Fibroblast of the aortic adventitia (primary cell): ENCODE data around the gene OGFOD3. TPM values are rescaled to one million over a fixed set of nuclear protein-coding genes. Genes with fewer than 3 reads are reported as not detected.

Source experiments
- DNase-seq: peaks from one replicate; pipeline ENCODE4 v3.0.0-alpha.2; 2010; ENCODE audit warnings: low read depth
- H3K4me3 ChIP-seq: 2 replicates; pipeline ENCODE4 v1.5.1; 2011; ENCODE audit warnings: low read depth, mild to moderate bottlenecking, control low read depth, low read length, moderate library complexity
- total RNA-seq: library from RNA; depleted of rRNA; stranded (reverse); fragments of >200 nt; gene quantifications from 2 replicates; pipeline ENCODE4 v1.2.3, GENCODE V29; 2012; ENCODE audit warnings: low replicate concordance
- TF ChIP-seq, protein P1 (sequence below): IDR thresholded peaks from 2 replicates; pipeline ENCODE4 v1.5.1; 2011; ENCODE audit warnings: mild to moderate bottlenecking, low read length, control low read depth, inconsistent platforms; ENCODE audit not compliant: insufficient read depth

Gene OGFOD3
- total RNA-seq, 1 donor, result 18.7 TPM

DNA sequence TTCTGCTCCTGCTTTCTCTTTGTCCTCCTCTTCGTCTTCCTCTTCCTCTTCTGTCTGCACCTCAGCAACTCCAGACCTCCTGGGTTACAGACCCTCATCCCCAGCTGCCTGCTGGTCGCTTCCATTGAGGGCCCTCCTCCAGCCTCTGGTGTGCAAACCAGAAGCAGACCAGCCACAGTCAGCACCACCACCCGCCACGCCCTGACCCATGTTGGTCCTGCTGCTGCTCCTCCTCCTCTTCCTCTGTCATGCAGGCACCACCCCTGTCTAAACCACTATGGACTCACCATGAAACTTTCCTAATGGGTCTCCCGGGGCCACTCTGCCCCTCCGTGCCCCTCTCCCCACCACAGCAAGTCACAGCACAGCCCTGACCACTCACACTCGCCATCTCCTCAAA is 11.4 kb upstream of the OGFOD3 start:
- no peak for DNase-seq
- TF ChIP-seq, protein P1, sequence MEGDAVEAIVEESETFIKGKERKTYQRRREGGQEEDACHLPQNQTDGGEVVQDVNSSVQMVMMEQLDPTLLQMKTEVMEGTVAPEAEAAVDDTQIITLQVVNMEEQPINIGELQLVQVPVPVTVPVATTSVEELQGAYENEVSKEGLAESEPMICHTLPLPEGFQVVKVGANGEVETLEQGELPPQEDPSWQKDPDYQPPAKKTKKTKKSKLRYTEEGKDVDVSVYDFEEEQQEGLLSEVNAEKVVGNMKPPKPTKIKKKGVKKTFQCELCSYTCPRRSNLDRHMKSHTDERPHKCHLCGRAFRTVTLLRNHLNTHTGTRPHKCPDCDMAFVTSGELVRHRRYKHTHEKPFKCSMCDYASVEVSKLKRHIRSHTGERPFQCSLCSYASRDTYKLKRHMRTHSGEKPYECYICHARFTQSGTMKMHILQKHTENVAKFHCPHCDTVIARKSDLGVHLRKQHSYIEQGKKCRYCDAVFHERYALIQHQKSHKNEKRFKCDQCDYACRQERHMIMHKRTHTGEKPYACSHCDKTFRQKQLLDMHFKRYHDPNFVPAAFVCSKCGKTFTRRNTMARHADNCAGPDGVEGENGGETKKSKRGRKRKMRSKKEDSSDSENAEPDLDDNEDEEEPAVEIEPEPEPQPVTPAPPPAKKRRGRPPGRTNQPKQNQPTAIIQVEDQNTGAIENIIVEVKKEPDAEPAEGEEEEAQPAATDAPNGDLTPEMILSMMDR, result no peak
- no peak overlapping the region for H3K4me3 ChIP-seq

GRCh38 chr17:82428546-82428945 is 10.2 kb upstream of the OGFOD3 start:
- no peak for DNase-seq
- TF ChIP-seq, protein P1, result no peak

DNA sequence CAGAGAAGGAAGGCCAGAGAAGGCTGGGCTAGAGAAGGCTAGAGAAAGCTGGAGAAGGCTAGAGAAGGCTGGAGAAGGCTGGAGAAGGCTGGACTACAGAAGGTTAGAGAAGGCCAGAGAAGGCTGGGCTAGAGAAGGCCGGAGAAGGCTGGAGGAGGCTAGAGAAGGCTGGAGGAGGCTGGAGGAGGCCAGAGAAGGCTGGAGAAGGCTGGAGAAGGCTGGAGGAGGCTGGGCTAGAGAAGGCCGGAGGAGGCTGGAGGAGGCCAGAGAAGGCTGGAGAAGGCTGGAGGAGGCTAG is 6.4 kb upstream of the OGFOD3 start:
- H3K4me3 ChIP-seq, result no peak overlapping the region
- TF ChIP-seq, protein P1, result no peak
- no peak for DNase-seq

More at GRCh38 chr17:82428546-82428945, 10.2 kb upstream of the OGFOD3 start:
- H3K4me3 ChIP-seq, result no peak overlapping the region

DNA sequence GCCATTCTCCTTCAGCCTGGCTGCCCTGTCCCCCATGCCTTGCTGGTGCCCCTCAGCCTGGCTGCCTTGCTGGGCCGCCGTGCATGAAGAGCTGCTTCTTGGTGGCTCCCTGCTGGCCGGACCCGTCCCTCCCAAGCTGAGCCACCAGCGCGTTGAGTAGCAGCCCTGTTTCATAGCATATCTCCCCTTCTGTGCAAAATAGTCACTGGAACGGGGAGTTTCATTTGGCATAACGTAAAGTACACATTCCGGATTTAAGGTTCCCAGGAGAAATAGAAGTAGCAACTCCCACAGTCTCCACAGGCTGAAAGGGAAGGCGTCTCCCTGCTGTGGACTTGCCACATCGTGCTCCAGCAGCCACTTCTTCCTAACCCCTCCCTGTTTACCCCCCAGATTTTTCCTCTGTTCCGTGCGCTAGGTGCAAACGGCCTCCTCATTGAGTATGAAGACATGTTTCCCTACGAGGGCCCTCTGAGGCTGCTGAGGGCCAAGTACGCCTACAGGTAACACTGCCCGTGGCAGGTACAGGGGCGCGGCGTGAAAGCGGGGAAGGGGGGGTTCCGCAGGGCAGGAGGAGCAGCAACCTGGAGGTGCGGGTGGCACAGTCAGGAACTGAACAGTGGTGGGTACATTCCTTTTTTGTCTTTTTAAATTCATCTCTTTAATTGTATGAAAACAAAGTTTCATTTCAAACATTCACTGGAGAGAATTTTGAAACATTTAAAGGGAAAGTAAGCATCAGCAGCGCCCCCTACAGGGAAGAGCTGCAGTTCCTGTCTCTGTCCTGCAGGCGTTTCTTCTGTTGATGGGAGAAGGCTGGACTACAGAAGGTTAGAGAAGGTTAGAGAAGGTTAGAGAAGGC is 5.8 kb upstream of the OGFOD3 start:
- no peak overlapping the region for H3K4me3 ChIP-seq
- peak; percentile 64 for DNase-seq

GRCh38 chr17:82419540-82419939 is 1.2 kb upstream of the OGFOD3 start:
- TF ChIP-seq, protein P1, result no peak
- peak; percentile 17 for DNase-seq
- H3K4me3 ChIP-seq, result peak overlapping the region; percentile 19

More for the DNA sequence above, 5.8 kb upstream of the OGFOD3 start:
- TF ChIP-seq, protein P1, result peak; percentile 78

GRCh38 chr17:82416771-82417170 is 1.6 kb downstream of the OGFOD3 start:
- DNase-seq, result no peak

More at GRCh38 chr17:82416771-82417170, 1.6 kb downstream of the OGFOD3 start:
- no peak overlapping the region for H3K4me3 ChIP-seq
- TF ChIP-seq, protein P1, result peak; percentile 29
